Chondrocyte (in vitro differentiated cells): ENCODE results near the gene CYFIP1. TPM values are rescaled to one million over a fixed set of nuclear protein-coding genes. Genes with fewer than 3 reads are reported as not detected.

ENCODE experiments used
- DNase-seq: peaks from one replicate; pipeline ENCODE4 v3.0.0; 2021; ENCODE audit warnings: mixed read lengths, low spot score
- H3K27ac Mint-ChIP-seq: one replicate; pipeline ENCODE4 v1.8.0; 2021; ENCODE audit warnings: mild to moderate bottlenecking, moderate library complexity, mixed read lengths; ENCODE audit not compliant: unreplicated experiment
- H3K27me3 Mint-ChIP-seq: 2 replicates; pipeline ENCODE4 v1.8.0; 2021; ENCODE audit warnings: low read depth, mixed read lengths
- H3K36me3 Mint-ChIP-seq: 2 replicates; pipeline ENCODE4 v1.8.0; 2021; ENCODE audit warnings: low read depth, mixed read lengths
- H3K4me1 Mint-ChIP-seq: 2 replicates; pipeline ENCODE4 v1.8.0; 2021; ENCODE audit warnings: low read depth, mild to moderate bottlenecking, mixed read lengths
- H3K4me3 Mint-ChIP-seq: one replicate; pipeline ENCODE4 v1.8.0; 2021; ENCODE audit warnings: mild to moderate bottlenecking, moderate library complexity, mixed read lengths; ENCODE audit not compliant: unreplicated experiment
- H3K9me3 Mint-ChIP-seq: 2 replicates; pipeline ENCODE4 v1.8.0; 2021; ENCODE audit warnings: low read depth, mixed read lengths
- total RNA-seq: library from RNA; stranded (reverse); gene quantifications from 3 replicates; pipeline ENCODE4 v1.2.1, GENCODE V29; 2021
- TF ChIP-seq, protein P1 (sequence below): fragments of 200-600 bp; sonication (generic); IDR thresholded peaks from 2 replicates; pipeline ENCODE4 v1.5.0; 2021; ENCODE audit warnings: antibody characterized with exemption, mild to moderate bottlenecking, moderate library complexity

CYFIP1 gene
- total RNA-seq, 1 donor from 2014 or later: 98.5 TPM

DNA sequence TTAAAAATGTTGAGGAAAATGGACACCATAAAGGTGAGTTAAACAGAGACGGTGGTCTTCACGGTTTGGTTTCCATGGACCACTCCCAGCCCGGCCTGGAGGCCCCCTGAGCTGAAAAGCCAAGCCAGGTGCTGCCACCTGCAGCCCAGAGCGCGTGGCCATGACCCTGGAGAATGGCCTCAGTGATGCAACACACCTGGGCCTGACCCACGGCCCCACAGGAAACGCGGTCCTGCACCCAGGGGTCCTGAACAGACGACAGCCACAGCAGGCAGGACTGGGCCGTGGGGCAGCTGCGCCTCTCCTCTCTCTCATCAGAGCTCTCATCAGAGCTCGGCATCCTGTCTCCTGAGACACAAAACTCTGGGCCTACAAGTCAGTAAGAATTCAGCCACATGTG lies 77.6 kb downstream of the CYFIP1 start:
- peak; percentile 79 for DNase-seq
- Mint-ChIP-seq H3K4me1 (no peaks in the 10 kb centered on the region), H3K4me3 (no peak overlapping the region), H3K36me3 (peaks cover 21% of the 10 kb centered on the region), H3K27ac (peak overlapping the region; percentile 73), H3K9me3 (no peaks in the 10 kb centered on the region), H3K27me3 (no peaks in the 10 kb centered on the region)
- TF ChIP-seq, protein P1, sequence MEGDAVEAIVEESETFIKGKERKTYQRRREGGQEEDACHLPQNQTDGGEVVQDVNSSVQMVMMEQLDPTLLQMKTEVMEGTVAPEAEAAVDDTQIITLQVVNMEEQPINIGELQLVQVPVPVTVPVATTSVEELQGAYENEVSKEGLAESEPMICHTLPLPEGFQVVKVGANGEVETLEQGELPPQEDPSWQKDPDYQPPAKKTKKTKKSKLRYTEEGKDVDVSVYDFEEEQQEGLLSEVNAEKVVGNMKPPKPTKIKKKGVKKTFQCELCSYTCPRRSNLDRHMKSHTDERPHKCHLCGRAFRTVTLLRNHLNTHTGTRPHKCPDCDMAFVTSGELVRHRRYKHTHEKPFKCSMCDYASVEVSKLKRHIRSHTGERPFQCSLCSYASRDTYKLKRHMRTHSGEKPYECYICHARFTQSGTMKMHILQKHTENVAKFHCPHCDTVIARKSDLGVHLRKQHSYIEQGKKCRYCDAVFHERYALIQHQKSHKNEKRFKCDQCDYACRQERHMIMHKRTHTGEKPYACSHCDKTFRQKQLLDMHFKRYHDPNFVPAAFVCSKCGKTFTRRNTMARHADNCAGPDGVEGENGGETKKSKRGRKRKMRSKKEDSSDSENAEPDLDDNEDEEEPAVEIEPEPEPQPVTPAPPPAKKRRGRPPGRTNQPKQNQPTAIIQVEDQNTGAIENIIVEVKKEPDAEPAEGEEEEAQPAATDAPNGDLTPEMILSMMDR: no peak

DNA sequence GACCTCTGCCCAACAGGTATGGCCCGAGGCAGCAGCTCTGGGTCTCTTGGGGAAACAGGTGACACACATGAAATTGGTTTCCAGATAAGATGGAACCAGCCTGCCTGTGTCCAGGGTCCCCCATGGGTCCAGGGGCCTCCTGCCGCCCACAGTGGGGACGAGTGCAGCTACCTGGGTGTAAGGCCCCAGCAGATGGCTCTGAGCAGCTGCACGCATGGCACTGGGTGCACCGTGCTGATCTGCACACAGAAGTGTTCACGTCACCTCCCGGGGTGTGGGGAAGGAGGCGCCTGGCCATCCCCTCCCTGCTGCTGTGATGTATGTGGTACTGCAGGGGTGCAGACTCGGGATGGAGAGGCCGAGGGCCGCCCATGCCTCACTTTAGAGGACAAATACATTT lies 78.1 kb downstream of the CYFIP1 start:
- Mint-ChIP-seq H3K27ac (no peak overlapping the region), H3K4me1 (no peaks in the 10 kb centered on the region), H3K4me3 (no peak overlapping the region), H3K27me3 (no peaks in the 10 kb centered on the region), H3K36me3 (peaks cover 18% of the 10 kb centered on the region), H3K9me3 (no peaks in the 10 kb centered on the region)
- peak; percentile 88 for DNase-seq
- TF ChIP-seq, protein P1: no peak

DNA sequence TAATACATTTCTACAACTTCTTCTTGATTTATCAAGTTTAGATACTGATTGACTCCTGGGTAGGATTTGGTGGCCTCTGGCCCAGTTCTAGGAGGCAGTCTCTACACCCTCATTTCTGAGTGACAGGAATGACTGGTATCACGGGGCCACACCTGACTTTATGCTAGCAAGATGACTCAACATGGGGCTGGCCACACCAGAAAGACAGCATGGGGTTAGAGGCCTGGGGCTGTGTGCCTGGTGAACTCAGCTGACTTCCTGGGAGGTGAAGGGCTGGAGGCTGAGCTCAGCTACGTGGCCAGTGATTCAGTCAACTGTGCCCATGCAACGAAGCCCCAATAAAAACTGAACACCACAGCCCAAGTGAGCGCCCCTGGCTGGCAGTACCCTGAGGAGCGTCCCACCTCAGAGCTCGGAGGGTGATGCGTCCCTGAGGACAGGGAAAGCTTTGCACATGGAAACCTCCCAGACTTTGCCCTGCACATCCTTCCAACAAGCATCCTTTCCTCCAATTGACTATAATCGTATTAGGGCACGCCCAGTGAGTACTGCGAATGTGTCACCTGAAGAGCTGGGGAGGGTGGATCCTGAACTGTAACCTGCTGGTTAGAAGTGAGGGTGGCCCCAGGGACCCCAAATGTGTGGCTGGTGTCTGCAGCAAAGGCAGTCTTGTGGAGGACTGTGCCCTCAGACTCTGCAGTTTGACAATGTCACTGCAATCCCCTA lies 84.5 kb downstream of the CYFIP1 start:
- Mint-ChIP-seq H3K27ac (peak overlapping the region; percentile 1), H3K9me3 (no peaks in the 10 kb centered on the region), H3K4me1 (peaks cover 5% of the 10 kb centered on the region), H3K27me3 (no peaks in the 10 kb centered on the region), H3K4me3 (no peak overlapping the region), H3K36me3 (peaks cover 17% of the 10 kb centered on the region)
- TF ChIP-seq, protein P1: no peak
- DNase-seq: peak; percentile 29

DNA sequence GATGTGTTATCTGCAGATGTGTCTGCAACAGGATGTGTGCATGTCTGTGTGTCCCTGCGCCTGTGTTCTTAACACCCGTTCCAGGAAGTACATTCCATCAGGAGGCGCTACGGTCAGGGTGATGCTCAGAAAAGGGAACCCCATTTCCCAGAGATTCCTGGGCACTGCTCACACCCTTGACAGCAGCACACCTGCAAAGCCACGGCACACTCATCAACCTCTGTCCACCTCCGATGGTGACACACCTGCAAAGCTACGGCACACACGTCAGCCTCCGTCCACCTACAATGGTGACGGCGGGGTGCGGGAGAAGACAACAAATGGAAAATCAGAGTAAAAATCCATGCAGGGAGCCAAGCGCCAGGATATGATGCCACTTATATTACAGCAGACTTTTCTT lies 86.3 kb downstream of the CYFIP1 start:
- TF ChIP-seq, protein P1: no peak
- DNase-seq: peak; percentile 62
- H3K9me3 Mint-ChIP-seq: no peaks in the 10 kb centered on the region
- H3K27ac Mint-ChIP-seq: no peak overlapping the region
- peaks cover 12% of the 10 kb centered on the region for H3K36me3 Mint-ChIP-seq
- no peak overlapping the region for H3K4me3 Mint-ChIP-seq
- peaks cover 5% of the 10 kb centered on the region for H3K4me1 Mint-ChIP-seq
- H3K27me3 Mint-ChIP-seq: no peaks in the 10 kb centered on the region

DNA sequence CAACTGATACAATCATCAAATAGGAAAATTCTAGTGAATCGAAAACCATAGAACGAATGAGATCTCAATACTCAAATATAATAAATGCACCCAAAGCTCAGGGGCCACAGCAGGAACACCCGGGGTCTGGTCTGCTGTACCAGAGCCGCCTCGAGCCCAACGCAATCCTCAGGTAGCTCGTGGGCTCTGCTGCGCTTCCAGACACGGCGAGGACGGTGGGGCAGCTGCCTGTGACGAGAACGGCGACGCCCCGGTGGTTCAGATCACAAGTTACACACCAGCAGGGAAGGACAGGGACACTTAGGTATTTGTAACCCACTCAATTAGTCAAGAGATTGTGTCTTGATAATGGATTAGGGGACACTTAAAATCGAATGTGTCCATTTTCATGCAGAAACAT lies 87.1 kb downstream of the CYFIP1 start:
- TF ChIP-seq, protein P1: no peak
- no peaks in the 10 kb centered on the region for H3K27me3 Mint-ChIP-seq
- H3K27ac Mint-ChIP-seq: no peak overlapping the region
- DNase-seq: peak; percentile 86
- peaks cover 9% of the 10 kb centered on the region for H3K4me1 Mint-ChIP-seq
- peaks cover 12% of the 10 kb centered on the region for H3K36me3 Mint-ChIP-seq
- H3K4me3 Mint-ChIP-seq: no peak overlapping the region
- H3K9me3 Mint-ChIP-seq: no peaks in the 10 kb centered on the region
